ENCODE measurements around the gene AQP3. TPM values are rescaled to one million over a fixed set of nuclear protein-coding genes. Genes with fewer than 3 reads are reported as not detected.

The AQP3 gene
- total and polyA plus RNA-seq, 2 of the 13 experiments (the other 11 are each of a cell fraction or from before 2014, with no cell fraction given): 1.4 to 5.5 TPM

GRCh38 chr9:33473643-33474352 lies 26.4 kb upstream of the AQP3 start, which contains the start of gene NOL6 (continued):
- TF ChIP-seq ZNF451 (CRISPR knock-in tag; IDR thresholded peaks at IDR 0.05) (peak; percentile 23; the same call in 1 of the 2 replicates), TSC22D2 (CRISPR knock-in tag; IDR thresholded peaks at IDR 0.05; ENCODE audit: borderline replicate concordance) (peak; percentile 48; the same call in 1 of the 2 replicates), ZC3H4 (CRISPR knock-in tag; IDR thresholded peaks at IDR 0.05; ENCODE audit: borderline replicate concordance) (no peak), TRAFD1 (CRISPR knock-in tag; IDR thresholded peaks at IDR 0.05; ENCODE audit: borderline replicate concordance) (no peak), ZIK1 (CRISPR knock-in tag; IDR thresholded peaks at IDR 0.05; ENCODE audit: borderline replicate concordance, low read depth) (0 out of 2 replicates have a peak, but pooled peaks have one; percentile 19), GMEB1 (CRISPR knock-in tag; IDR thresholded peaks at IDR 0.05; ENCODE audit: borderline replicate concordance) (no peak), ATF1 (CRISPR knock-in tag; IDR thresholded peaks at IDR 0.05) (peak; percentile 68; the same call in 1 of the 2 replicates), RBAK (CRISPR knock-in tag; IDR thresholded peaks at IDR 0.05) (no peak), ZNF354B (CRISPR knock-in tag; IDR thresholded peaks at IDR 0.05) (no peak), TEAD3 (CRISPR knock-in tag; optimal IDR thresholded peaks at IDR 0.05; ENCODE audit: borderline replicate concordance) (peak; percentile 75), RAD21 (CRISPR knock-in tag; IDR thresholded peaks at IDR 0.05) (no peak), ZNF580 (CRISPR knock-in tag; IDR thresholded peaks at IDR 0.05; ENCODE audit: borderline replicate concordance, low read depth) (peak; percentile 33; the same call in 1 of the 2 replicates), ZNF720 (CRISPR knock-in tag; IDR thresholded peaks at IDR 0.05) (no peak), MLLT10 (CRISPR knock-in tag; IDR thresholded peaks at IDR 0.05) (no peak), ZNF709 (CRISPR knock-in tag; IDR thresholded peaks at IDR 0.05) (no peak), AKAP8 (CRISPR knock-in tag; IDR thresholded peaks at IDR 0.05) (no peak), SSRP1 (CRISPR knock-in tag; IDR thresholded peaks at IDR 0.05) (no peak), ZNF414 (CRISPR knock-in tag; IDR thresholded peaks at IDR 0.05) (no peak), ZNF367 (CRISPR knock-in tag; IDR thresholded peaks at IDR 0.05; ENCODE audit: borderline replicate concordance) (no peak), SOX13 (IDR thresholded peaks at IDR 0.05) (no peak), SOX13 (CRISPR knock-in tag; conservative IDR thresholded peaks at IDR 0.05 in 1 of 2, IDR thresholded peaks at IDR 0.05 in 1 of 2) (no peak), HIVEP1 (CRISPR knock-in tag; IDR thresholded peaks at IDR 0.05) (no peak), SCMH1 (CRISPR knock-in tag; IDR thresholded peaks at IDR 0.05; ENCODE audit: borderline replicate concordance) (no peak), REPIN1 (CRISPR knock-in tag; IDR thresholded peaks at IDR 0.05; ENCODE audit: borderline replicate concordance, low read depth) (0 out of 2 replicates have a peak, but pooled peaks have one; percentile 11), ZNF33A (CRISPR knock-in tag; IDR thresholded peaks at IDR 0.05; ENCODE audit: borderline replicate concordance) (no peak), ZNF484 (CRISPR knock-in tag; IDR thresholded peaks at IDR 0.05; ENCODE audit: borderline replicate concordance, low read depth) (no peak)

Data from HepG2 (cell line).